ENCODE measurements around the gene ABCA3.

DNA sequence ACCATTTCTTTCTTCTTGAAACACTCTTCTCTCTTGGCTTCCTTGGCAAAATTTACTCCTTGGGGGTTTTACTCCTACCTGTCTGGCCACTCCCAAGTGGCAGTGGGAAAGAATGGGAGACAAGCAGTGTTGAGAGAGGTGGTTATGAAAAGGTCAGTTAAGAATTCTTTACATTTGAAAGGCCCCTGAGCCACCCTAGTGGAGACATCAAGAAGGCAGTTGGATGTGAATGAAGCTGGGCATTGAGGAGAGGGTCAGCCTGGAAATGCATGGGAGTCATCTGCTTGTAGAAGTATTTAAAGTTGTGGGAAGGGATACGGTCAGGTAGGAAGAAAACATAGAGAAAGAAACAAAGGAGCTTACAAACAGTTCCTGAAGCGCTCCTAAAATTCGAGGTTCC is 46.5 kb upstream of the ABCA3 start:
- TF ChIP-seq SMC3 (conservative IDR thresholded peaks at IDR 0.05; ENCODE audit: poor library complexity), result no peak
- TF ChIP-seq, protein P1, sequence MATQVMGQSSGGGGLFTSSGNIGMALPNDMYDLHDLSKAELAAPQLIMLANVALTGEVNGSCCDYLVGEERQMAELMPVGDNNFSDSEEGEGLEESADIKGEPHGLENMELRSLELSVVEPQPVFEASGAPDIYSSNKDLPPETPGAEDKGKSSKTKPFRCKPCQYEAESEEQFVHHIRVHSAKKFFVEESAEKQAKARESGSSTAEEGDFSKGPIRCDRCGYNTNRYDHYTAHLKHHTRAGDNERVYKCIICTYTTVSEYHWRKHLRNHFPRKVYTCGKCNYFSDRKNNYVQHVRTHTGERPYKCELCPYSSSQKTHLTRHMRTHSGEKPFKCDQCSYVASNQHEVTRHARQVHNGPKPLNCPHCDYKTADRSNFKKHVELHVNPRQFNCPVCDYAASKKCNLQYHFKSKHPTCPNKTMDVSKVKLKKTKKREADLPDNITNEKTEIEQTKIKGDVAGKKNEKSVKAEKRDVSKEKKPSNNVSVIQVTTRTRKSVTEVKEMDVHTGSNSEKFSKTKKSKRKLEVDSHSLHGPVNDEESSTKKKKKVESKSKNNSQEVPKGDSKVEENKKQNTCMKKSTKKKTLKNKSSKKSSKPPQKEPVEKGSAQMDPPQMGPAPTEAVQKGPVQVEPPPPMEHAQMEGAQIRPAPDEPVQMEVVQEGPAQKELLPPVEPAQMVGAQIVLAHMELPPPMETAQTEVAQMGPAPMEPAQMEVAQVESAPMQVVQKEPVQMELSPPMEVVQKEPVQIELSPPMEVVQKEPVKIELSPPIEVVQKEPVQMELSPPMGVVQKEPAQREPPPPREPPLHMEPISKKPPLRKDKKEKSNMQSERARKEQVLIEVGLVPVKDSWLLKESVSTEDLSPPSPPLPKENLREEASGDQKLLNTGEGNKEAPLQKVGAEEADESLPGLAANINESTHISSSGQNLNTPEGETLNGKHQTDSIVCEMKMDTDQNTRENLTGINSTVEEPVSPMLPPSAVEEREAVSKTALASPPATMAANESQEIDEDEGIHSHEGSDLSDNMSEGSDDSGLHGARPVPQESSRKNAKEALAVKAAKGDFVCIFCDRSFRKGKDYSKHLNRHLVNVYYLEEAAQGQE (IDR thresholded peaks at IDR 0.05; ENCODE audit: borderline replicate concordance), result no peak
